IMR-90 (cell line): ENCODE measurements around the gene RAX2. TPM values are rescaled to one million over a fixed set of nuclear protein-coding genes. Genes with fewer than 3 reads are reported as not detected.

Experiments
- ATAC-seq: fragments of 200-7000 bp; cut with Tn5 transposase; 2 replicates; pipeline ENCODE4 v1.9.1; 2020; ENCODE audit warnings: low read depth, mild to moderate bottlenecking, moderate library complexity
- BruUV-seq: library from RNA; stranded (reverse); fragments of 400-500 nt; replicated peaks from 2 replicates; lab custom pipeline; 2021; lab: Mats Ljungman, UMichigan
- CTCF ChIA-PET: fragments of 300-600 bp; formaldehyde crosslinking; extraction: SDS; loops from one replicate; lab custom pipeline; 2021; ENCODE audit warnings: antibody characterized with exemption; lab: Yijun Ruan, JAX
- POLR2A ChIA-PET: fragments of 300-600 bp; sonication (Branson Sonifier 250); formaldehyde crosslinking; loops from one replicate; lab custom pipeline; 2022; ENCODE audit warnings: antibody characterized with exemption; ENCODE audit not compliant: unreplicated experiment; lab: Charles Lee
- DNase-seq: peaks from one replicate; pipeline ENCODE4 v3.0.0; 2013
- H2AFZ ChIP-seq: replicated peaks from 2 replicates; pipeline ENCODE3; 2013; ENCODE audit warnings: low read length, mild to moderate bottlenecking; ENCODE audit not compliant: poor library complexity
- H2AK5ac ChIP-seq: 2 replicates; pipeline ENCODE4 v1.6.1; 2013; ENCODE audit warnings: low read depth, low read length, inconsistent platforms
- H2AK9ac ChIP-seq: replicated peaks from 2 replicates; pipeline ENCODE3; 2013; ENCODE audit warnings: mild to moderate bottlenecking, low read depth, low read length, moderate library complexity; ENCODE audit not compliant: poor library complexity
- H2BK120ac ChIP-seq: 2 replicates; pipeline ENCODE4 v1.6.1; 2013; ENCODE audit warnings: low read depth, low read length, inconsistent platforms
- H2BK15ac ChIP-seq: 3 replicates; pipeline ENCODE4 v1.6.1; 2013; ENCODE audit warnings: low read depth, low read length, inconsistent platforms
- H2BK20ac ChIP-seq: 2 replicates; pipeline ENCODE4 v1.6.1; 2013; ENCODE audit warnings: low read depth, mild to moderate bottlenecking, inconsistent platforms, low read length, moderate library complexity
- H2BK5ac ChIP-seq: 2 replicates; pipeline ENCODE4 v1.6.1; 2013; ENCODE audit warnings: mild to moderate bottlenecking, low read depth, low read length, inconsistent platforms; ENCODE audit not compliant: poor library complexity, severe bottlenecking
- H3K14ac ChIP-seq: replicated peaks from 2 replicates; pipeline ENCODE4 v1.6.1; 2013; ENCODE audit warnings: low read depth, low read length, inconsistent platforms
- H3K18ac ChIP-seq: 2 replicates; pipeline ENCODE4 v1.6.1; 2013; ENCODE audit warnings: low read depth, low read length, control low read depth
- H3K23ac ChIP-seq: 2 replicates; pipeline ENCODE4 v1.6.1; 2013; ENCODE audit warnings: low read depth, low read length, inconsistent platforms
- H3K27ac ChIP-seq: 2 replicates; pipeline ENCODE4 v1.5.1; 2013; ENCODE audit warnings: mild to moderate bottlenecking, control low read depth, low read length; ENCODE audit not compliant: insufficient read depth
- H3K27me3 ChIP-seq: 2 replicates; pipeline ENCODE4 v1.6.1; 2013; ENCODE audit warnings: low read length; ENCODE audit not compliant: control insufficient read depth, insufficient read depth
- H3K36me3 ChIP-seq: 2 replicates; pipeline ENCODE4 v1.6.1; 2013; ENCODE audit warnings: low read length, mixed read lengths; ENCODE audit not compliant: control insufficient read depth, insufficient read depth
- H3K4ac ChIP-seq: 2 replicates; pipeline ENCODE4 v1.6.1; 2013; ENCODE audit warnings: low read depth, low read length, inconsistent platforms
- H3K4me1 ChIP-seq: 2 replicates; pipeline ENCODE4 v1.6.1; 2013; ENCODE audit warnings: low read length, mixed read lengths; ENCODE audit not compliant: control insufficient read depth, insufficient read depth
- H3K4me2 ChIP-seq: 2 replicates; pipeline ENCODE4 v1.6.1; 2013; ENCODE audit warnings: low read depth, mild to moderate bottlenecking, control low read depth, low read length, moderate library complexity
- H3K4me3 ChIP-seq: 2 replicates; pipeline ENCODE4 v1.5.1; 2013; ENCODE audit warnings: low read depth, mild to moderate bottlenecking, control low read depth, low read length, moderate library complexity; ENCODE audit not compliant: insufficient read depth
- H3K56ac ChIP-seq: 2 replicates; pipeline ENCODE4 v1.6.1; 2013; ENCODE audit warnings: low read length, inconsistent platforms; ENCODE audit not compliant: insufficient read depth; ENCODE audit errors: extremely low read depth
- H3K79me1 ChIP-seq, 2 experiments: 2 replicates each; pipeline ENCODE4 v1.6.1; 2013; ENCODE audit warnings: low read length in 2 of 2, inconsistent platforms in 1 of 2, low read depth in 1 of 2
- H3K9ac ChIP-seq: 2 replicates; pipeline ENCODE4 v1.6.1; 2013; ENCODE audit warnings: low read depth, low read length, control low read depth
- H3K9me1 ChIP-seq: 2 replicates; pipeline ENCODE4 v1.6.1; 2013; ENCODE audit warnings: low read length, inconsistent platforms; ENCODE audit not compliant: insufficient read depth
- H3K9me3 ChIP-seq: 2 replicates; pipeline ENCODE4 v1.6.1; 2013; ENCODE audit warnings: low read length; ENCODE audit not compliant: control insufficient read depth, insufficient read depth
- H4K20me1 ChIP-seq: 2 replicates; pipeline ENCODE4 v1.6.1; 2013; ENCODE audit warnings: low read length, inconsistent platforms; ENCODE audit not compliant: insufficient read depth
- H4K5ac ChIP-seq: 2 replicates; pipeline ENCODE4 v1.6.1; 2013; ENCODE audit warnings: mild to moderate bottlenecking, low read depth, low read length, control low read depth
- H4K8ac ChIP-seq, 2 experiments: 2 replicates each; pipeline ENCODE4 v1.6.1; 2013; ENCODE audit warnings: low read depth in 2 of 2, low read length in 2 of 2, control low read depth in 1 of 2, inconsistent platforms in 1 of 2
- H4K91ac ChIP-seq: 2 replicates; pipeline ENCODE4 v1.6.1; 2013; ENCODE audit warnings: low read depth, low read length, inconsistent platforms; ENCODE audit not compliant: insufficient read depth
- BHLHE40 ChIP-seq: fragments of 150-350 bp; IDR thresholded peaks from 2 replicates; pipeline ENCODE4 v1.6.1; 2016; ENCODE audit warnings: mild to moderate bottlenecking, low read depth, low read length
- CEBPB ChIP-seq: IDR thresholded peaks from 2 replicates; pipeline ENCODE4 v1.6.1; 2012; ENCODE audit warnings: low read depth, low read length, improper control_type of control experiment
- CHD1 ChIP-seq: IDR thresholded peaks from 2 replicates; pipeline ENCODE4 v1.6.1; 2012; ENCODE audit warnings: low read depth, low read length, improper control_type of control experiment
- CTCF ChIP-seq: conservative IDR thresholded peaks from 2 replicates; pipeline ENCODE4 v1.5.1; 2012; ENCODE audit warnings: mild to moderate bottlenecking, low read depth, low read length, improper control_type of control experiment
- ELK1 ChIP-seq: fragments of 150-350 bp; IDR thresholded peaks from 2 replicates; pipeline ENCODE4 v1.6.1; 2016; ENCODE audit warnings: low read depth, mild to moderate bottlenecking, low read length, moderate library complexity, borderline replicate concordance
- FOS ChIP-seq: fragments of 150-350 bp; IDR thresholded peaks from 2 replicates; pipeline ENCODE4 v1.6.1; 2016; ENCODE audit warnings: low read depth, low read length
- MAFK ChIP-seq: IDR thresholded peaks from 2 replicates; pipeline ENCODE4 v1.6.1; 2012; ENCODE audit warnings: low read depth, low read length, improper control_type of control experiment
- MAZ ChIP-seq: IDR thresholded peaks from 2 replicates; pipeline ENCODE4 v1.6.1; 2012; ENCODE audit warnings: low read depth, mild to moderate bottlenecking, low read length, improper control_type of control experiment, moderate library complexity, borderline replicate concordance
- MXI1 ChIP-seq: IDR thresholded peaks from 2 replicates; pipeline ENCODE4 v1.6.1; 2012; ENCODE audit warnings: low read depth, mild to moderate bottlenecking, low read length, moderate library complexity, borderline replicate concordance
- NFE2L2 ChIP-seq: fragments of 150-350 bp; IDR thresholded peaks from 2 replicates; pipeline ENCODE4 v1.6.1; 2016; ENCODE audit warnings: low read depth, mild to moderate bottlenecking, low read length
- POLR2A ChIP-seq: IDR thresholded peaks from 2 replicates; pipeline ENCODE4 v1.6.1; 2012; ENCODE audit warnings: mild to moderate bottlenecking, low read depth, low read length
- RAD21 ChIP-seq: IDR thresholded peaks from 2 replicates; pipeline ENCODE4 v1.6.1; 2012; ENCODE audit warnings: low read length, improper control_type of control experiment
- RCOR1 ChIP-seq: IDR thresholded peaks from 2 replicates; pipeline ENCODE4 v1.6.1; 2012; ENCODE audit warnings: mild to moderate bottlenecking, low read length, improper control_type of control experiment; ENCODE audit not compliant: insufficient replicate concordance
- RFX5 ChIP-seq: IDR thresholded peaks from 2 replicates; pipeline ENCODE4 v1.8.0; 2012; ENCODE audit warnings: low read depth, mild to moderate bottlenecking, low read length, moderate library complexity
- SMC3 ChIP-seq: fragments of 150-350 bp; IDR thresholded peaks from 2 replicates; pipeline ENCODE4 v1.6.1; 2016; ENCODE audit warnings: low read depth, mild to moderate bottlenecking, antibody characterized with exemption, low read length, moderate library complexity
- USF2 ChIP-seq: fragments of 150-350 bp; IDR thresholded peaks from 2 replicates; pipeline ENCODE4 v1.6.1; 2017; ENCODE audit warnings: mild to moderate bottlenecking, antibody characterized with exemption, low read length, low read depth
- WGBS, 2 experiments: methylation state at CpG; one replicate each; pipeline versions ENCODE4 v1.1.5 to v1.1.7; 2013; ENCODE audit warnings: missing lambda C conversion rate in 2 of 2; ENCODE audit not compliant: insufficient read length in 1 of 2; ENCODE audit errors: extremely low coverage in 2 of 2; 5-methylcytosine and 5-hydroxymethylcytosine counted together
- dilution Hi-C: fragments of 300-500 bp; cut with HindIII; formaldehyde crosslinking; loops from one replicate; pipeline ENCODE4 v1.14.3; 2018; ENCODE audit warnings: low sequenced_read_pairs; ENCODE audit not compliant: unreplicated experiment
- in situ Hi-C: fragments of 300-500 bp; cut with MboI; formaldehyde crosslinking; loops from 3 replicates; pipeline ENCODE4 v1.14.3; 2019; ENCODE audit warnings: low sequenced_read_pairs, inconsistent platforms, mixed read lengths
- intact Hi-C: fragments of 100-400 bp; cut with micrococcal nuclease; formaldehyde crosslinking; loops from 2 replicates; pipeline ENCODE4 v1.10.0; 2022
- polyA plus RNA-seq, 3 experiments: library from polyadenylated mRNA; depleted of rRNA; stranded (reverse); fragments of >200 nt; gene quantifications; 2 replicates each; pipeline ENCODE4 v1.2.3, GENCODE V29; 2012; ENCODE audit warnings: low replicate concordance in 1 of 3
- total RNA-seq: library from RNA; depleted of rRNA; stranded (reverse); fragments of >200 nt; gene quantifications from 2 replicates; pipeline ENCODE4 v1.2.3, GENCODE V29; 2012

Gene RAX2
- total and polyA plus RNA-seq, 2 of the 4 experiments (the other 2 are of a cell fraction): not detected

GRCh38 chr19:3762130-3762473 lies 9.9 kb downstream of the RAX2 start:
- no peak overlapping the region for H3K23ac ChIP-seq
- no TSS peak for BruUV-seq
- no peak overlapping the region for H2BK120ac ChIP-seq
- no peak overlapping the region for H3K27ac ChIP-seq
- no peak overlapping the region for H4K91ac ChIP-seq
- intact Hi-C loops (no loop called here), in situ Hi-C loops (no loop called here), dilution Hi-C loops (no loop called here)
- no peak overlapping the region for H2BK5ac ChIP-seq
- H2BK15ac ChIP-seq: 0 out of 3 replicates have a peak overlapping the region, but pooled peaks have one; percentile 25
- H3K4ac ChIP-seq: no peak overlapping the region; the same call in 1 of the 2 replicates
- H3K14ac ChIP-seq: no peak overlapping the region
- no peak overlapping the region for H3K18ac ChIP-seq
- TF ChIP-seq CTCF: no peak
- no peak for TF ChIP-seq ELK1
- TF ChIP-seq RAD21: no peak
- no peak for TF ChIP-seq CEBPB
- TF ChIP-seq CHD1: no peak
- TF ChIP-seq BHLHE40: no peak
- no peak for TF ChIP-seq USF2
- no peak for TF ChIP-seq SMC3
- TF ChIP-seq MAFK: no peak
- no peak for TF ChIP-seq POLR2A
- TF ChIP-seq RCOR1: no peak
- no peak for TF ChIP-seq MAZ
- no peak for TF ChIP-seq FOS
- no peak for TF ChIP-seq MXI1
- no peak for TF ChIP-seq NFE2L2
- no peak for TF ChIP-seq RFX5
- peaks cover 2% of the 10 kb centered on the region; the same call in 1 of the 2 replicates for H3K4me1 ChIP-seq
- WGBS, 2 experiments: no CpG with 5 or more reads among the region's 1 CpG
- no peaks in the 10 kb centered on the region for H3K27me3 ChIP-seq
- H2BK20ac ChIP-seq: no peak overlapping the region
- POLR2A ChIA-PET: interaction anchor here (1.3 kb wide), 1 partner anchor 24 kb away, joined by 4 read pairs; no protein-coding TSS in a partner anchor
- H2AFZ ChIP-seq: peak overlapping the region; percentile 99
- H4K5ac ChIP-seq: peak overlapping the region; percentile 62; the same call in 1 of the 2 replicates
- H3K9me3 ChIP-seq: no peaks in the 10 kb centered on the region
- peaks cover 3% of the 10 kb centered on the region; the same call in 1 of the 2 replicates for H3K9me1 ChIP-seq
- DNase-seq (no peak), ATAC-seq (no peak)
- H3K4me2 ChIP-seq: peak overlapping the region; percentile 24; the same call in 1 of the 2 replicates
- no peak overlapping the region for H3K4me3 ChIP-seq
- CTCF ChIA-PET: interaction anchor here (0.7 kb wide), 1 partner anchor 101 kb away, joined by 3 read pairs; no protein-coding TSS in a partner anchor
- H3K9ac ChIP-seq: no peak overlapping the region
- H4K20me1 ChIP-seq: no peaks in the 10 kb centered on the region
- H2AK9ac ChIP-seq: peak overlapping the region; percentile 98
- peaks cover 18 to 39% of the 10 kb centered on the region in 2 experiments for H3K79me1 ChIP-seq
- H4K8ac ChIP-seq: peak overlapping the region; percentile 80 to 91; a peak in 3 of 4 replicates
- H3K56ac ChIP-seq: no peak overlapping the region
- H3K36me3 ChIP-seq: peaks cover 13% of the 10 kb centered on the region; the same call in 1 of the 2 replicates
- peak overlapping the region; percentile 73; the same call in 1 of the 2 replicates for H2AK5ac ChIP-seq
